ENCODE measurements around the gene PTPRA.
"Not testable (repeated sequence)": the region's sequence is repeated elsewhere in the genome, so short reads cannot be mapped to it uniquely, and the experiment has no call there.

Gene PTPRA

GRCh38 chr20:3046677-3047462, 173.6 kb downstream of the PTPRA start:
- H3K4me3 ChIP-seq (ENCODE audit: low read length) = peak overlapping the region; percentile 91
- DNase-seq (ENCODE audit: low read depth) = no peak
- peak overlapping the region; percentile 93 for H3K9ac ChIP-seq (ENCODE audit: low read length)
- peaks cover 29% of the 10 kb centered on the region for H3K4me1 ChIP-seq (ENCODE audit: control insufficient read depth, insufficient read depth, low read length)
- H3K36me3 ChIP-seq (ENCODE audit: control insufficient read depth, insufficient read depth, low read length, severe bottlenecking) = peaks cover 26% of the 10 kb centered on the region
- no peaks in the 10 kb centered on the region for H3K9me3 ChIP-seq (ENCODE audit: control insufficient read depth, low read length)
- H3K27me3 ChIP-seq (replicated peaks; ENCODE audit: control insufficient read depth, insufficient read depth, low read length) = no peaks in the 10 kb centered on the region

DNA sequence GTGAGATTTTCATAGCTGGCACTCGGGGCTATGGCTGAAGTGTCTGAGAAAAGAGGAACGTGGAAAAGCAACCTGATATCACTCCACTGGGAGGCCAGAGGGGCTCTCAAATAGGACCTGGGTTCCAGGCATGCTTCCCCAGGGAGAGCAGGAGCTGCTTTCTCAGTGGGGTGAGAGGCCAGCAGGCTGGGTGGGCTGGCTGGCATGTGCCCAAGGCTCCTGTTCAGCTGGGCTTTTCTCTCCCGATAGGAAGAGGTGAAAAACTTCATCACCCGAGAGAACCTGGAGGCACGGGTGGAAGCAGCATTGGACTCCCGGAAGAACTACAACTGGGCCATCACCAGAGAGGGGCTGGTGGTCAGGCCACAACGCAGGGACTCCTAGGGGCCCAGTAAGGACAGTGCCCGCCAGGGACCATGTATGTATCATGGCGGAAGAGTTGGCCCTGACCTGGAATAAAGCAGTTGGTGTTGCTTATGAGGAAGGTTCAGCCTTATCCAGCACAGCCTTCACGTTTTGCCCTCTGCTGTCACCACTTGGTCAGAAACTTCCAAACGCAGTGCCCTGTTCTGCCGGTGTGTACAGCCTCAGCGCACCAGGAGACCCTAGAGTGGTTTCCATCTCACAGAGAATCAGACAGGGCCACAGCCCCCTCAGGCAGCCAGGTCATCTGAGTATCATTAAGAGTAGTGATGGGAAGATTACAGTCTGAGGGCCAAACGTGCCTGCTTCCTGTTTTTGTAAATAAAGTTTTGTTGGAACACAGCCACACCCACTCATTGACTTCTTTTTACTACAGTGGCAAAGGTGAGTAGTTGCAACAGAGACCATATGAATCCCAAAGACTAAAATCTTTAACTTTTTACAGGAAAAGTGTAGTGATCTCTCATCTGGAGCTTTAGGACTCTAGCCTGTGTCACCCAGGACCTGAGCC, 174.5 kb downstream of the PTPRA start:
- DNase-seq (ENCODE audit: low read depth) = no peak
- H3K4me1 ChIP-seq (ENCODE audit: control insufficient read depth, insufficient read depth, low read length) = peaks cover 22% of the 10 kb centered on the region

GRCh38 chr20:3051385-3052019, 178.2 kb downstream of the PTPRA start:
- Histone ChIP-seq H3K36me3 (ENCODE audit: control insufficient read depth, insufficient read depth, low read length, severe bottlenecking) (peaks cover 26% of the 10 kb centered on the region), H3K4me1 (ENCODE audit: control insufficient read depth, insufficient read depth, low read length) (peaks cover 18% of the 10 kb centered on the region), H3K27me3 (replicated peaks; ENCODE audit: control insufficient read depth, insufficient read depth, low read length) (no peaks in the 10 kb centered on the region), H3K9ac (ENCODE audit: low read length) (no peak overlapping the region), H3K4me3 (ENCODE audit: low read length) (no peak overlapping the region), H3K9me3 (ENCODE audit: control insufficient read depth, low read length) (no peaks in the 10 kb centered on the region)
- no peak for DNase-seq (ENCODE audit: low read depth)

More for the DNA sequence above, 174.5 kb downstream of the PTPRA start:
- Histone ChIP-seq H3K4me3 (ENCODE audit: low read length) (peak overlapping the region; percentile 91), H3K9ac (ENCODE audit: low read length) (peak overlapping the region; percentile 93), H3K27me3 (replicated peaks; ENCODE audit: control insufficient read depth, insufficient read depth, low read length) (no peaks in the 10 kb centered on the region), H3K9me3 (ENCODE audit: control insufficient read depth, low read length) (no peaks in the 10 kb centered on the region), H3K36me3 (ENCODE audit: control insufficient read depth, insufficient read depth, low read length, severe bottlenecking) (peaks cover 26% of the 10 kb centered on the region)

GRCh38 chr20:3059489-3059888, 186.2 kb downstream of the PTPRA start:
- no peaks in the 10 kb centered on the region for H3K4me1 ChIP-seq (ENCODE audit: control insufficient read depth, insufficient read depth, low read length)

GRCh38 chr20:3064119-3064518, 190.8 kb downstream of the PTPRA start:
- peaks cover 41% of the 10 kb centered on the region for H3K4me1 ChIP-seq (ENCODE audit: control insufficient read depth, insufficient read depth, low read length)
- not testable (repeated sequence) for H3K4me3 ChIP-seq (ENCODE audit: low read length); H3K9ac ChIP-seq (ENCODE audit: low read length)

More at GRCh38 chr20:3059489-3059888, 186.2 kb downstream of the PTPRA start:
- no peak overlapping the region for H3K4me3 ChIP-seq (ENCODE audit: low read length)
- H3K27me3 ChIP-seq (replicated peaks; ENCODE audit: control insufficient read depth, insufficient read depth, low read length) = no peaks in the 10 kb centered on the region
- no peaks in the 10 kb centered on the region for H3K36me3 ChIP-seq (ENCODE audit: control insufficient read depth, insufficient read depth, low read length, severe bottlenecking)
- no peak overlapping the region for H3K9ac ChIP-seq (ENCODE audit: low read length)
- no peak for DNase-seq (ENCODE audit: low read depth)
- H3K9me3 ChIP-seq (ENCODE audit: control insufficient read depth, low read length) = no peaks in the 10 kb centered on the region

GRCh38 chr20:3067139-3068014, 194.1 kb downstream of the PTPRA start:
- H3K4me3 ChIP-seq (ENCODE audit: low read length) = peak overlapping the region; percentile 35
- no peak for DNase-seq (ENCODE audit: low read depth)
- peaks cover 8% of the 10 kb centered on the region for H3K27me3 ChIP-seq (replicated peaks; ENCODE audit: control insufficient read depth, insufficient read depth, low read length)
- no peaks in the 10 kb centered on the region for H3K9me3 ChIP-seq (ENCODE audit: control insufficient read depth, low read length)
- H3K4me1 ChIP-seq (ENCODE audit: control insufficient read depth, insufficient read depth, low read length) = peaks cover 46% of the 10 kb centered on the region
- H3K9ac ChIP-seq (ENCODE audit: low read length) = peak overlapping the region; percentile 6
- H3K36me3 ChIP-seq (ENCODE audit: control insufficient read depth, insufficient read depth, low read length, severe bottlenecking) = no peaks in the 10 kb centered on the region

More at GRCh38 chr20:3064119-3064518, 190.8 kb downstream of the PTPRA start:
- DNase-seq (ENCODE audit: low read depth); H3K36me3 ChIP-seq (ENCODE audit: control insufficient read depth, insufficient read depth, low read length, severe bottlenecking); H3K9me3 ChIP-seq (ENCODE audit: control insufficient read depth, low read length); H3K27me3 ChIP-seq (replicated peaks; ENCODE audit: control insufficient read depth, insufficient read depth, low read length): not testable (repeated sequence)

GRCh38 chr20:3068075-3068474, 194.8 kb downstream of the PTPRA start:
- Histone ChIP-seq H3K27me3 (replicated peaks; ENCODE audit: control insufficient read depth, insufficient read depth, low read length) (peaks cover 8% of the 10 kb centered on the region), H3K9me3 (ENCODE audit: control insufficient read depth, low read length) (no peaks in the 10 kb centered on the region), H3K4me1 (ENCODE audit: control insufficient read depth, insufficient read depth, low read length) (peaks cover 46% of the 10 kb centered on the region), H3K4me3 (ENCODE audit: low read length) (no peak overlapping the region), H3K36me3 (ENCODE audit: control insufficient read depth, insufficient read depth, low read length, severe bottlenecking) (no peaks in the 10 kb centered on the region), H3K9ac (ENCODE audit: low read length) (no peak overlapping the region)
- no peak for DNase-seq (ENCODE audit: low read depth)

DNA sequence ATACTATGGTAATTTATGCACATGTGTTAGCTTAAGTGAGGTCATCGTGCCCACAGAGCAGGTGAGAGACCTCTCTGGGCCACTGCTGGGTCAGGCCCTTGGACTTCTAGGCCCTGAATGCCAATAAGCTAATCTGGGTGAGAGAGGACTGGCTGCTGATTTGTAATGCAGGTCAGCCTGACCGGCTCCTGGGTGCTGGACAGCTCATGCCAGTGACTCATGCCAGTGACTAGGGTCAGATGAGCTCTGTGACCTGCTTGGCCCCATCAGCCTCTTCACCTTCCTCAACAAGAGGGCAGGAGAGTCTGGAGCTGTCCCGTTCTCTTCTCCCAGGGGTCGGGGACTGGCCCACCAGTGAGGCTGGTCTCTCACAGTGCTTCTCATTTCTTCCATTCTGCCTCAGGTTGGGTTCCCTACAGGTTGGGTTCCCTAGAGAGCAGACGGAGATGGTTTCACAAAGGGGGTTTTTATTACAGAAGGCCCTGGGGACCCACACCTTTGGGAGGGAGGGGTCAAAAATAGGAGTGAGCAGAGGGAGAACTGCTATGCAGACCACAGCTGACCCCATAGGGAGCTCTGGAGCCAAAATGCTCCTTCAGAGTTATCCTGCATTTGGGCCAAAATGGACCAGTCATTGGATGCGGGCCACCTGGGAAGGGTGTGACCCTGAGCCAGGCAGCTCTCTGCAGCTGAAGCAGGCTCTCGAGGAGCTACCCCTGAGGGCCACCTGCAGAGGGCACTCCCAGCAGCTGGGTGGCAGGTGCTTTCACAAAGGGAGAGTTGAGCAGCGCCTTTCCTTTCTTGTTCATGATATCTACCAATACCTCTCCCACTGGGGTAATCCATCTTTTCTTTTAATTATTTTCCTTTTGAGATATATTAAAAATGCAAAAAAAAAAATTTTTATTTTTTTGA, 196.0 kb downstream of the PTPRA start:
- Histone ChIP-seq H3K4me3 (ENCODE audit: low read length) (no peak overlapping the region), H3K27me3 (replicated peaks; ENCODE audit: control insufficient read depth, insufficient read depth, low read length) (peaks cover 8% of the 10 kb centered on the region), H3K4me1 (ENCODE audit: control insufficient read depth, insufficient read depth, low read length) (peaks cover 46% of the 10 kb centered on the region), H3K9ac (ENCODE audit: low read length) (no peak overlapping the region), H3K36me3 (ENCODE audit: control insufficient read depth, insufficient read depth, low read length, severe bottlenecking) (no peaks in the 10 kb centered on the region), H3K9me3 (ENCODE audit: control insufficient read depth, low read length) (no peaks in the 10 kb centered on the region)
- DNase-seq (ENCODE audit: low read depth) = peak; percentile 20

GRCh38 chr20:3070725-3071124, 197.4 kb downstream of the PTPRA start:
- no peak for DNase-seq (ENCODE audit: low read depth)
- Histone ChIP-seq H3K27me3 (replicated peaks; ENCODE audit: control insufficient read depth, insufficient read depth, low read length) (peaks cover 8% of the 10 kb centered on the region), H3K36me3 (ENCODE audit: control insufficient read depth, insufficient read depth, low read length, severe bottlenecking) (no peaks in the 10 kb centered on the region), H3K4me1 (ENCODE audit: control insufficient read depth, insufficient read depth, low read length) (peaks cover 37% of the 10 kb centered on the region), H3K9ac (ENCODE audit: low read length) (no peak overlapping the region), H3K4me3 (ENCODE audit: low read length) (no peak overlapping the region), H3K9me3 (ENCODE audit: control insufficient read depth, low read length) (no peaks in the 10 kb centered on the region)

GRCh38 chr20:3071266-3071609, 198.0 kb downstream of the PTPRA start:
- Histone ChIP-seq H3K4me3 (ENCODE audit: low read length) (peak overlapping the region; percentile 63), H3K4me1 (ENCODE audit: control insufficient read depth, insufficient read depth, low read length) (peaks cover 32% of the 10 kb centered on the region), H3K9ac (ENCODE audit: low read length) (peak overlapping the region; percentile 34), H3K27me3 (replicated peaks; ENCODE audit: control insufficient read depth, insufficient read depth, low read length) (peaks cover 8% of the 10 kb centered on the region), H3K36me3 (ENCODE audit: control insufficient read depth, insufficient read depth, low read length, severe bottlenecking) (no peaks in the 10 kb centered on the region), H3K9me3 (ENCODE audit: control insufficient read depth, low read length) (no peaks in the 10 kb centered on the region)
- no peak for DNase-seq (ENCODE audit: low read depth)
